Ishikawa (cell line): Measurements from ENCODE around the gene CEP95.

Experiments
- CEBPB ChIP-seq: IDR thresholded peaks from 2 replicates; pipeline ENCODE4 v1.6.1; 2012
- CREB1 ChIP-seq: IDR thresholded peaks from 2 replicates; pipeline ENCODE4 v1.6.1; 2012; ENCODE audit warnings: low read depth
- EGR1 ChIP-seq: IDR thresholded peaks from 2 replicates; pipeline ENCODE4 v1.6.1; 2012
- EP300 ChIP-seq: IDR thresholded peaks from 2 replicates; pipeline ENCODE4 v1.6.1; 2012; ENCODE audit warnings: borderline replicate concordance
- FOXM1 ChIP-seq: IDR thresholded peaks from 2 replicates; pipeline ENCODE4 v1.6.1; 2012; ENCODE audit warnings: low read depth, borderline replicate concordance
- NFIC ChIP-seq: IDR thresholded peaks from 2 replicates; pipeline ENCODE4 v1.6.1; 2012
- RAD21 ChIP-seq: IDR thresholded peaks from 2 replicates; pipeline ENCODE4 v1.6.1; 2012; ENCODE audit warnings: low read depth
- REST ChIP-seq: IDR thresholded peaks from 2 replicates; pipeline ENCODE4 v1.6.1; 2012; ENCODE audit warnings: low read depth, mild to moderate bottlenecking
- TAF1 ChIP-seq: IDR thresholded peaks from 2 replicates; pipeline ENCODE4 v1.6.1; 2012; ENCODE audit warnings: low read depth, mild to moderate bottlenecking
- TCF12 ChIP-seq: IDR thresholded peaks from 2 replicates; pipeline ENCODE4 v1.6.1; 2012; ENCODE audit warnings: low read depth
- TEAD4 ChIP-seq: IDR thresholded peaks from 2 replicates; pipeline ENCODE4 v1.6.1; 2012
- YY1 ChIP-seq: IDR thresholded peaks from 2 replicates; pipeline ENCODE4 v1.6.1; 2012; ENCODE audit warnings: low read depth
- ZBTB7A ChIP-seq: IDR thresholded peaks from 2 replicates; pipeline ENCODE4 v1.6.1; 2012; ENCODE audit warnings: low read depth
- TF ChIP-seq, protein P1 (sequence below): IDR thresholded peaks from 2 replicates; pipeline ENCODE4 v1.6.1; 2012
- TF ChIP-seq, protein P2 (sequence below): IDR thresholded peaks from 2 replicates; pipeline ENCODE4 v1.6.1; 2012

CEP95 gene

DNA sequence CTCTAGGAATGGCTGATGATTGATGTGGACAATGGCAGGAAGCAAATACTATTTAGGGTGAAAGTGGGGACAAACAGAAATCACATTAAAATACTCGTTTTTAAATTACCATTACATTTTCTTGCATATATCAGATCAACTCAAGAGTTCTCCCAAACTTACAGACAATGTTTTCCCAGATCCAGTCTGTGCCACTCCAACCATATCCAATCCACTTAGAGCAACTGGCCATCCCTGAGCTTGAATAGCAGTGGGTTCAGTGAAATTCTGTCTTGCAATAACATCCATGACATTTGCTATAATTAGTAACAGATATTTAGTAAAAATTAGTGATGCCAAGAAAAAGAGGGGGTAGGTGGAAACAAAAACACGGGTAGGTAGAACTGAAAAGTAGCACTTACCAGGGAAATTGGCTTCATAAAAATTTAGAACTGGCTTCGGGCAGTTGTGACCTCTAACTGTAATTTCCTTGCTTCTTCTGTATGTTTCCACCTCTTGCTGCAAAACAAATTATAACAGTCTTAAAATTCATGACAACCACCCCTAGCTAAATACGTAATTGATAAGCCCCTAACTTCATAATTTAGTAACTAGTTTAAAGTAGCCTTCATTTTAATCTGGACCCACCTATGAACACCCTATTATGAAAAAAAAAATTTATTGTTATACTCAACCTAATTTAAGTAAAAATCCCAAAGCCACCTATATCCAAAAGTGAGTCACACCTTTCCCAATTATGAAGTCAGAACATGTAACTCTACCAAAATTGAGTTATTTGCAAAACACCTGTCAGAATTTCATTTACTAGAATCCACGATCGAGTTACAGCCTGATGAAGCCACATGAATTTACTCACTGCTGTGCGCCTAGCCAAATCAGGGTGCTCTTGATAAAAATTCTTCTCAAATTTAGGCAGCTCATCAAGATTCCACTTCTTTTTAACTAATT, 2.7 kb upstream of the CEP95 start:
- TF ChIP-seq, protein P1, sequence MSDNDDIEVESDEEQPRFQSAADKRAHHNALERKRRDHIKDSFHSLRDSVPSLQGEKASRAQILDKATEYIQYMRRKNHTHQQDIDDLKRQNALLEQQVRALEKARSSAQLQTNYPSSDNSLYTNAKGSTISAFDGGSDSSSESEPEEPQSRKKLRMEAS = no peak
- no peak for TF ChIP-seq CREB1
- no peak for TF ChIP-seq EGR1
- no peak for TF ChIP-seq TEAD4
- TF ChIP-seq RAD21 = no peak
- no peak for TF ChIP-seq TAF1
- TF ChIP-seq, protein P2, sequence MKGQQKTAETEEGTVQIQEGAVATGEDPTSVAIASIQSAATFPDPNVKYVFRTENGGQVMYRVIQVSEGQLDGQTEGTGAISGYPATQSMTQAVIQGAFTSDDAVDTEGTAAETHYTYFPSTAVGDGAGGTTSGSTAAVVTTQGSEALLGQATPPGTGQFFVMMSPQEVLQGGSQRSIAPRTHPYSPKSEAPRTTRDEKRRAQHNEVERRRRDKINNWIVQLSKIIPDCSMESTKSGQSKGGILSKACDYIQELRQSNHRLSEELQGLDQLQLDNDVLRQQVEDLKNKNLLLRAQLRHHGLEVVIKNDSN = no peak
- no peak for TF ChIP-seq ZBTB7A
- TF ChIP-seq CEBPB = no peak
- TF ChIP-seq YY1 = no peak
- TF ChIP-seq EP300 = no peak
- TF ChIP-seq NFIC = no peak
- no peak for TF ChIP-seq REST
- no peak for TF ChIP-seq TCF12
- TF ChIP-seq FOXM1 = no peak

GRCh38 chr17:64504769-64505339, 1.9 kb upstream of the CEP95 start:
- no peak for TF ChIP-seq YY1
- no peak for TF ChIP-seq FOXM1
- TF ChIP-seq REST = no peak
- no peak for TF ChIP-seq TEAD4
- no peak for TF ChIP-seq CEBPB
- no peak for TF ChIP-seq RAD21
- TF ChIP-seq TAF1 = no peak
- TF ChIP-seq NFIC = no peak
- TF ChIP-seq TCF12 = no peak
- TF ChIP-seq ZBTB7A = no peak
- TF ChIP-seq, protein P2 = no peak
- TF ChIP-seq CREB1 = no peak
- TF ChIP-seq EP300 = no peak
- TF ChIP-seq, protein P1 = no peak
- TF ChIP-seq EGR1 = no peak

DNA sequence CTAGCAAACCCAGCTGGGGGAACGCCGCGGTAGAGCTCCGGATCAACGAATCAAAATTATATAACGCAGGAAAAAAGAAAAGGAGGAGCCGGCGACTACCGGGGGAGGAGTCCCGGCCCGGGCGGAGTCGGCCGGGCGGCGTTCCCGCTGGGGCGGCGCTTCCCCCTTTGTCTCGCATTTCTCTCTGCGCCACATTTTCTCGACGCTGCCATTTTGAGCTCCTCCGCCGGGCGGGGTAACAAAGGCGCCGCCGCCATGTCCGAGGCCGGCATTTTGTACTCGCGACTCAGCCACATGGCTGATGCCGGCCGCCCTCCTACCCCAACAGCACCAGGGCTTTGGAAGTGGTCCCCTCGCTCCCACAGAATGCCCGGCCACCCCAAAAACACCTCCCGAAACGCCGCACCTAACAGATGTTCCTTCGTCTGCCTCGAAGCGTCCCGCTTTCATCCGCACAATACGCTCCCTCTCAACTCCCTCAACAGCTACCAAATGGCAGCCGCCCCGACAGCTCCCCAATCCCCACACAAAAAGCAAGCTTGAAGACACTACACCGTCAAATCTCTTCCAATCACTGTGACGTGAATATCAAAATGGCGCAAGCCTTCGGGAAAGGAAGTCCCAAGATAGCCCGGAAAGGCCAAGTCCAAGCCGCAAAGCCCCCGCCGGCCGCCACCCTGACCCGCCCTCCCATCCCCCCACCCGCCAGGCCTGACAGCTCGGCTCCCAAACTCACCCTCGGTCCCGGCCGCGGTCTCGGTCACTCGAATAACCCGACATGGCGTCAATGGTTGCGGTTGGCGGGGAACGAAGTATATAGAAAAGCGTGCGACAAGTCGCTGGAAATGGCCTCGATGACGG, 1.2 kb upstream of the CEP95 start:
- no peak for TF ChIP-seq CREB1
- TF ChIP-seq TAF1 = peak; percentile 89
- TF ChIP-seq CEBPB = no peak
- peak; percentile 71 for TF ChIP-seq TEAD4
- peak; percentile 20 for TF ChIP-seq TCF12
- no peak for TF ChIP-seq RAD21
- TF ChIP-seq EGR1 = peak; percentile 73; the same call in 1 of the 2 replicates
- no peak for TF ChIP-seq FOXM1
- no peak for TF ChIP-seq ZBTB7A
- TF ChIP-seq, protein P1 = peak; percentile 85
- TF ChIP-seq EP300 = 0 out of 2 replicates have a peak, but pooled peaks have one; percentile 14
- no peak for TF ChIP-seq REST
- peak; percentile 94 for TF ChIP-seq YY1
